ENCODE results near the gene FBLL1. TPM values are rescaled to one million over a fixed set of nuclear protein-coding genes. Genes with fewer than 3 reads are reported as not detected.
A peak's percentile ranks its signal among the peaks of the same experiment; 100 is the strongest.

The FBLL1 gene
- polyA plus RNA-seq, 1 donor (not counting 4 experiments of a cell fraction or from before 2014, with no cell fraction given): not detected

- dilution Hi-C loops (cut with MboI; ENCODE audit: extremely low pct_ligation_motif_present, low sequenced_read_pairs): no loop called here
- DNase-seq (ENCODE audit: low read depth, low spot score) (peak; percentile 90), FAIRE-seq (peak; percentile 80)
- peaks cover 0 to 8% of the 10 kb centered on the region in 2 experiments for H3K36me3 ChIP-seq (ENCODE audit: control insufficient read depth in 2 of 2, extremely low read depth in 1 of 2, insufficient read depth in 2 of 2, low read length in 2 of 2)
- H4K20me1 ChIP-seq (ENCODE audit: control insufficient read depth, extremely low read depth, insufficient read depth, low read length): peaks cover 18% of the 10 kb centered on the region
- no peak for TF ChIP-seq EZH2 (IDR thresholded peaks at IDR 0.05; ENCODE audit: low read length)
- no peak for TF ChIP-seq CTCF (optimal IDR thresholded peaks at IDR 0.05 in 1 of 3, IDR thresholded peaks at IDR 0.05 in 1 of 3, conservative IDR thresholded peaks at IDR 0.05 in 1 of 3; ENCODE audit: extremely low read depth in 1 of 3, insufficient read depth in 2 of 3, low read length in 3 of 3)
- peak overlapping the region; percentile 99 for H3K4me2 ChIP-seq (ENCODE audit: control insufficient read depth, extremely low read depth, insufficient read depth, low read depth, low read length)
- H2AFZ ChIP-seq (ENCODE audit: control insufficient read depth, low read length): peak overlapping the region; percentile 96
- H3K79me2 ChIP-seq (ENCODE audit: control insufficient read depth, insufficient read depth, low read length): peaks cover 44% of the 10 kb centered on the region
- no peaks in the 10 kb centered on the region for H3K9me1 ChIP-seq (ENCODE audit: control insufficient read depth, extremely low read depth, insufficient read depth, low read length)
- H3K9me3 ChIP-seq (ENCODE audit: control insufficient read depth, low read depth, low read length): no peaks in the 10 kb centered on the region
- H3K4me3 ChIP-seq (ENCODE audit: control insufficient read depth in 2 of 3, extremely low read depth in 1 of 3, insufficient read depth in 2 of 3, low read depth in 1 of 3, low read length in 3 of 3): peak overlapping the region; percentile 84 to 99 (median 94)
- H3K4me1 ChIP-seq (ENCODE audit: control insufficient read depth, extremely low read depth, insufficient read depth, low read length): peaks cover 21% of the 10 kb centered on the region
- peak overlapping the region; percentile 90 for H3K9ac ChIP-seq (ENCODE audit: control insufficient read depth, extremely low read depth, insufficient read depth, low read length)
- peak overlapping the region; percentile 86 for H3K27ac ChIP-seq (ENCODE audit: control insufficient read depth, insufficient read depth, low read length)
- no peaks in the 10 kb centered on the region for H3K27me3 ChIP-seq (ENCODE audit: control insufficient read depth, extremely low read depth, insufficient read depth, low read length)
Measured at GRCh38 chr5:168579488-168580226, 50.6 kb downstream of the FBLL1 start.

GRCh38 chr5:168580227-168580508 is 51.1 kb downstream of the FBLL1 start:
- H3K9ac ChIP-seq (ENCODE audit: control insufficient read depth, extremely low read depth, insufficient read depth, low read length): peak overlapping the region; percentile 90
- FAIRE-seq: no peak
- peaks cover 39% of the 10 kb centered on the region for H3K79me2 ChIP-seq (ENCODE audit: control insufficient read depth, insufficient read depth, low read length)
- H3K27ac ChIP-seq (ENCODE audit: control insufficient read depth, insufficient read depth, low read length): peak overlapping the region; percentile 86
- DNase-seq (ENCODE audit: low read depth, low spot score): no peak
- H3K36me3 ChIP-seq (ENCODE audit: control insufficient read depth in 2 of 2, extremely low read depth in 1 of 2, insufficient read depth in 2 of 2, low read length in 2 of 2): peaks cover 0 to 5% of the 10 kb centered on the region in 2 experiments
- H4K20me1 ChIP-seq (ENCODE audit: control insufficient read depth, extremely low read depth, insufficient read depth, low read length): peaks cover 15% of the 10 kb centered on the region
- peaks cover 21% of the 10 kb centered on the region for H3K4me1 ChIP-seq (ENCODE audit: control insufficient read depth, extremely low read depth, insufficient read depth, low read length)
- H2AFZ ChIP-seq (ENCODE audit: control insufficient read depth, low read length): peak overlapping the region; percentile 96
- no peaks in the 10 kb centered on the region for H3K9me3 ChIP-seq (ENCODE audit: control insufficient read depth, low read depth, low read length)
- TF ChIP-seq EZH2 (IDR thresholded peaks at IDR 0.05; ENCODE audit: low read length) (no peak), CTCF (optimal IDR thresholded peaks at IDR 0.05 in 1 of 3, IDR thresholded peaks at IDR 0.05 in 1 of 3, conservative IDR thresholded peaks at IDR 0.05 in 1 of 3; ENCODE audit: extremely low read depth in 1 of 3, insufficient read depth in 2 of 3, low read length in 3 of 3) (no peak)
- dilution Hi-C loops (cut with MboI; ENCODE audit: extremely low pct_ligation_motif_present, low sequenced_read_pairs): no loop called here
- peak overlapping the region in 2 of 3 experiments; percentile 77 to 84 for H3K4me3 ChIP-seq (ENCODE audit: control insufficient read depth in 2 of 3, extremely low read depth in 1 of 3, insufficient read depth in 2 of 3, low read depth in 1 of 3, low read length in 3 of 3)
- no peaks in the 10 kb centered on the region for H3K27me3 ChIP-seq (ENCODE audit: control insufficient read depth, extremely low read depth, insufficient read depth, low read length)
- H3K9me1 ChIP-seq (ENCODE audit: control insufficient read depth, extremely low read depth, insufficient read depth, low read length): no peaks in the 10 kb centered on the region
- H3K4me2 ChIP-seq (ENCODE audit: control insufficient read depth, extremely low read depth, insufficient read depth, low read depth, low read length): peak overlapping the region; percentile 99

Small RNAs within 50 kb of the gene (small RNA-seq; reads per million reads assigned to genes)
- 1.5 to 25.9 (median 16.3) reads per million in 3 experiments for gene MIR103A1 (ENCODE audit: insufficient read length in 3 of 3, low read depth in 3 of 3, low replicate concordance in 1 of 3)

Other genes starting within 250 kb of the FBLL1 start
- gene WWC1, start 237.7 kb upstream of the FBLL1 start, polyA plus RNA-seq: 18.3 to 22.6 TPM (median 19.8 TPM) in 3 replicates
- 78.0 to 128 TPM (median 84.3 TPM) in 3 replicates for gene RARS1, start 42.8 kb upstream of the FBLL1 start, polyA plus RNA-seq
- gene PANK3, start 50.1 kb downstream of the FBLL1 start, polyA plus RNA-seq: 15.6 to 39.6 TPM (median 18.7 TPM) in 3 replicates

All from keratinocyte (primary cell).